Activated CD4-positive, alpha-beta T cell treated with anti-CD3 and anti-CD28 coated beads, Interleukin-10, Interleukin-2, amounts not matched to agents 100 ng/mL and 50 ng/mL, durations not matched to agents 16 hours and 8 hours (primary cell): ENCODE measurements around the gene GHITM.

ENCODE experiments used
- DNase-seq: peaks from one replicate; pipeline ENCODE4 v3.0.0-alpha.2; 2020

GHITM gene

DNA sequence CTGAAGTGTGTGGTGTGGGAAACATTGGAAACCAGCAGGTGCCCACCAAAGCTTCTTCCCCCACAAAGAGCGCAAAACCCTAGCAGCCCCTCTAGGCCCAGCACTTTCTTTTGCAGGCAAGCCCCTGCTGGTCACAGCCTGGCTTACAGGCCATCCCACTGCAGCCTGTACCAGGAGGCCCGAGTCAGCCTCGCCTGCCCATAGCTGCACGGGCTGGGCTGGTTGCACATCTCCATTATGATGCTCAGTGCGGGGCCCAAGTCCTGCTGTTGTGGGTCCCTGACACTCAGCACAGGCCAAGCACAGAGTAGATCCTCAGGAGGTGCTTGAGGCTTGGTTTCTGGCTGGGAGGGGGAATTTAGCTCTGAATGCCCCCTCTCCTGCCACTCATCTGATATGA, 63.0 kb downstream of the GHITM start:
- no peak for DNase-seq
